Ovary (tissue), 9 donors: ENCODE measurements around the gene NFKBIA. TPM values are rescaled to one million over a fixed set of nuclear protein-coding genes. Genes with fewer than 3 reads are reported as not detected.
"Not testable (repeated sequence)": the region's sequence is repeated elsewhere in the genome, so short reads cannot be mapped to it uniquely, and the experiment has no call there.

Source experiments
- DNase-seq, 5 donors: peaks; one replicate each; pipeline ENCODE4 v3.0.0-alpha.2; 2019 to 2020
- H3K27ac ChIP-seq, 2 donors: fragments of 200-600 bp; one replicate each; pipeline versions ENCODE4 v1.5.1 to v1.8.0; 2019 to 2022
- H3K27me3 ChIP-seq: fragments of 200-600 bp; one replicate; pipeline ENCODE4 v1.8.0; 2022
- H3K36me3 ChIP-seq: fragments of 200-600 bp; sonication (generic); one replicate; pipeline ENCODE4 v1.5.1; 2019
- H3K4me1 ChIP-seq: one replicate; pipeline ENCODE4 v1.8.1; 2013; ENCODE audit warnings: mild to moderate bottlenecking, moderate library complexity; ENCODE audit not compliant: insufficient read depth
- H3K4me3 ChIP-seq: fragments of 200-600 bp; sonication (generic); one replicate; pipeline ENCODE4 v1.5.1; 2017
- H3K9me3 ChIP-seq, 2 donors: fragments of 200-600 bp in 1 of 2; sonication (generic) in 1 of 2; one replicate each; pipeline versions ENCODE4 v1.5.1 to v1.8.1; 2013 to 2019; ENCODE audit warnings: mild to moderate bottlenecking in 1 of 2, moderate library complexity in 1 of 2
- CTCF ChIP-seq, 3 donors: fragments of 450-650 bp in 2 of 3; fragments of 200-600 bp in 1 of 3; IDR thresholded peaks; one replicate each; pipeline versions ENCODE4 v1.5.1 to v1.8.0; 2016 to 2022; ENCODE audit warnings: antibody characterized with exemption in 3 of 3, mild to moderate bottlenecking in 1 of 3
- EP300 ChIP-seq: sonication (generic); formaldehyde crosslinking; IDR thresholded peaks from one replicate; pipeline ENCODE4 v1.6.1; 2017; ENCODE audit warnings: antibody characterized with exemption
- POLR2A ChIP-seq: fragments of 450-650 bp; IDR thresholded peaks from one replicate; pipeline ENCODE4 v1.6.1; 2017; ENCODE audit warnings: antibody characterized with exemption, mild to moderate bottlenecking, moderate library complexity
- WGBS, 3 donors: extraction: QIAGEN DNeasy Blood & Tissue Kit in 1 of 3; methylation state at CpG; one replicate each; pipeline versions ENCODE4 v1.1.5 to v1.1.7; 2013 to 2017; 5-methylcytosine and 5-hydroxymethylcytosine counted together
- intact Hi-C, 4 donors: fragments of 100-400 bp; cut with DNase I; formaldehyde crosslinking; loops; one replicate each; pipeline versions ENCODE4 v1.11.0 to v1.15.1; 2022 to 2023
- polyA plus RNA-seq, 2 donors: library from polyadenylated mRNA; stranded (reverse); fragments of 200-250 nt in 1 of 2; fragments of 350-450 nt in 1 of 2; fragmentation: Illumina TruSeq in 1 of 2; extraction: RNeasy Lipid Tissue Mini Kit (QIAGEN cat#74804) in 1 of 2; gene quantifications; one replicate each; pipeline ENCODE4 v1.2.3, GENCODE V29; 2013 to 2014
- total RNA-seq, 7 donors: library from RNA; depleted of rRNA in 2 of 7; stranded (reverse); fragments of >200 nt in 2 of 7; fragmentation: NEBNext Ultra II Directional in 3 of 7; extraction: Animal tissue kit (Norgen Biotek cat#: 25700) in 3 of 7; gene quantifications; one replicate each; pipeline versions ENCODE4 v1.1.0 to v1.2.4, GENCODE V29; 2016 to 2023
- donor health status: DM: no; HTN: no; CAD: no; lungs with moderate emphysema.
- donor health status: DM: no; HTN: no; CAD: no.
- donor health status: Bipolar disorder and iron deficiency.
- donor health status: DM: yes; HTN: yes; CAD: no.
- donor health status: DM: no; HTN: no; CAD: no.
- donor health status: DM: yes; HTN: yes; CAD: no.

NFKBIA gene
- total and polyA plus RNA-seq, 9 donors, result 109 to 1,807 (median 222) TPM

GRCh38 chr14:35401422-35402265 is 2.9 kb downstream of the NFKBIA start:
- Histone ChIP-seq H3K4me1 (peaks cover 17% of the 10 kb centered on the region), H3K27me3 (no peaks in the 10 kb centered on the region), H3K9me3 (no peaks in the 10 kb centered on the region), H3K27ac (peak overlapping the region; percentile 90 to 99), H3K36me3 (no peaks in the 10 kb centered on the region), H3K4me3 (peak overlapping the region; percentile 95)
- WGBS, 3 donors, result 25 to 28% (median 28%) methylated on average over 14 of the region's 14 CpGs
- TF ChIP-seq EP300, result no peak
- intact Hi-C loops, result loop anchor here (2.0 to 10.0 kb wide), 5 partner anchors 59 to 423 kb away; partner anchors contain the start of genes BRMS1L (in 1 of the 4) and PSMA6 (in 1 of the 4)
- peak; percentile 55 to 73 (median 60) for DNase-seq

- H3K27ac ChIP-seq, result peak overlapping the region; percentile 90 to 99
- DNase-seq, result peak in 1 of 5 donors; percentile 41
- intact Hi-C loops, result loop anchor here in 3 of 4 donors (5.0 to 10.0 kb wide), 4 partner anchors 64 to 424 kb away; partner anchors contain the start of genes BRMS1L (in 1 of the 3) and PSMA6 (in 1 of the 3)
- peaks cover 16% of the 10 kb centered on the region for H3K4me1 ChIP-seq
- H3K9me3 ChIP-seq, result no peaks in the 10 kb centered on the region
- H3K4me3 ChIP-seq, result peak overlapping the region; percentile 95
- no peaks in the 10 kb centered on the region for H3K36me3 ChIP-seq
- TF ChIP-seq POLR2A (no peak), CTCF (IDR thresholded peaks at IDR 0.05) (no peak), EP300 (no peak)
- H3K27me3 ChIP-seq, result no peaks in the 10 kb centered on the region
- WGBS, 3 donors, result 52 to 57% (median 52%) methylated on average over 10 of the region's 10 CpGs
Observed at GRCh38 chr14:35400648-35401421, 3.7 kb downstream of the NFKBIA start.

GRCh38 chr14:35399083-35399937 is 5.2 kb downstream of the NFKBIA start:
- TF ChIP-seq CTCF (IDR thresholded peaks at IDR 0.05) (no peak), POLR2A (no peak), EP300 (no peak)
- intact Hi-C loops, result no loop called here
- Histone ChIP-seq H3K36me3 (no peaks in the 10 kb centered on the region), H3K27me3 (no peaks in the 10 kb centered on the region), H3K9me3 (no peaks in the 10 kb centered on the region), H3K4me1 (peaks cover 13% of the 10 kb centered on the region), H3K27ac (peak overlapping the region; percentile 7 to 24), H3K4me3 (no peak overlapping the region)
- 89 to 94% (median 89%) methylated on average over 15 of the region's 15 CpGs for WGBS, 3 donors
- DNase-seq, result peak in 1 of 5 donors; percentile 38

GRCh38 chr14:35398071-35398584 is 6.4 kb downstream of the NFKBIA start:
- H3K9me3 ChIP-seq, result no peaks in the 10 kb centered on the region
- intact Hi-C loops, result no loop called here
- TF ChIP-seq CTCF (IDR thresholded peaks at IDR 0.05) (no peak), POLR2A (no peak), EP300 (no peak)
- peaks cover 13% of the 10 kb centered on the region for H3K4me1 ChIP-seq
- no peaks in the 10 kb centered on the region for H3K27me3 ChIP-seq
- no peaks in the 10 kb centered on the region for H3K36me3 ChIP-seq
- peak overlapping the region; percentile 4 to 49 for H3K27ac ChIP-seq
- DNase-seq, result peak in 1 of 5 donors; percentile 28
- no peak overlapping the region for H3K4me3 ChIP-seq
- WGBS, 3 donors, result 29 to 30% (median 29%) methylated on average over 4 of the region's 4 CpGs

GRCh38 chr14:35396610-35397009 is 7.9 kb downstream of the NFKBIA start:
- intact Hi-C loops, H3K27ac ChIP-seq: not testable (repeated sequence)
- peak in 1 of 5 donors; percentile 7 for DNase-seq

More at GRCh38 chr14:35396610-35397009, 7.9 kb downstream of the NFKBIA start:
- peaks cover 11% of the 10 kb centered on the region for H3K4me1 ChIP-seq
- WGBS, 3 donors, result 92 to 97% (median 93%) methylated on average over 7 of the region's 7 CpGs
- H3K9me3 ChIP-seq, H3K27me3 ChIP-seq, H3K4me3 ChIP-seq, H3K36me3 ChIP-seq: not testable (repeated sequence)
